Glomerular endothelial cell (primary cell): ENCODE measurements around the gene CEP83. TPM values are rescaled to one million over a fixed set of nuclear protein-coding genes. Genes with fewer than 3 reads are reported as not detected.

Experiments
- DNase-seq: peaks from one replicate; pipeline ENCODE4 v3.0.0-alpha.2; 2011; ENCODE audit warnings: low read depth, low spot score; ENCODE audit errors: extremely low read depth
- total RNA-seq: library from RNA; depleted of rRNA; stranded (reverse); fragments of >200 nt; gene quantifications from 2 replicates; pipeline ENCODE4 v1.2.3, GENCODE V29; 2015

Gene CEP83
- total RNA-seq, 1 donor from 2014 or later = 13.0 TPM

- no peak for DNase-seq
Observed at GRCh38 chr12:94312378-94312777, 147.3 kb downstream of the CEP83 start.

GRCh38 chr12:94309373-94309772, 150.3 kb downstream of the CEP83 start:
- no peak for DNase-seq

GRCh38 chr12:94308612-94309011, 151.1 kb downstream of the CEP83 start:
- no peak for DNase-seq

GRCh38 chr12:94305130-94305957, 154.3 kb downstream of the CEP83 start:
- DNase-seq = no peak

- no peak for DNase-seq
Observed at GRCh38 chr12:94304566-94305061, 155.1 kb downstream of the CEP83 start.

GRCh38 chr12:94304012-94304411, 155.7 kb downstream of the CEP83 start:
- no peak for DNase-seq

- no peak for DNase-seq
Observed at GRCh38 chr12:94299846-94300245, 159.8 kb downstream of the CEP83 start.

GRCh38 chr12:94297876-94298505, 161.7 kb downstream of the CEP83 start:
- no peak for DNase-seq

- DNase-seq = no peak
Observed at GRCh38 chr12:94297096-94297699, 162.5 kb downstream of the CEP83 start.

- DNase-seq = no peak
Observed at GRCh38 chr12:94290353-94290752, 169.3 kb downstream of the CEP83 start.

GRCh38 chr12:94289461-94290312, 170.0 kb downstream of the CEP83 start:
- no peak for DNase-seq

- no peak for DNase-seq
Observed at GRCh38 chr12:94287245-94287628, 172.4 kb downstream of the CEP83 start.

GRCh38 chr12:94286583-94287244, 173.0 kb downstream of the CEP83 start:
- DNase-seq = no peak

- no peak for DNase-seq
Observed at GRCh38 chr12:94285943-94286582, 173.6 kb downstream of the CEP83 start.

- DNase-seq = no peak
Observed at GRCh38 chr12:94284859-94285258, 174.8 kb downstream of the CEP83 start.

- DNase-seq = no peak
Observed at GRCh38 chr12:94284046-94284445, 175.6 kb downstream of the CEP83 start.

GRCh38 chr12:94282675-94283074, 177.0 kb downstream of the CEP83 start:
- DNase-seq = no peak

GRCh38 chr12:94280063-94280462, 179.6 kb downstream of the CEP83 start:
- DNase-seq = no peak

- no peak for DNase-seq
Observed at GRCh38 chr12:94277426-94278000, 182.2 kb downstream of the CEP83 start.
